Mucosa of descending colon (tissue), 3 donors: ENCODE measurements around the gene SH2D3A. TPM values are rescaled to one million over a fixed set of nuclear protein-coding genes. Genes with fewer than 3 reads are reported as not detected.
"Not testable (repeated sequence)": the region's sequence is repeated elsewhere in the genome, so short reads cannot be mapped to it uniquely, and the experiment has no call there.

Source experiments
- ATAC-seq: fragments of 200-7000 bp; cut with Tn5 transposase; one replicate; pipeline ENCODE4 v1.9.1; 2020; ENCODE audit warnings: mild to moderate bottlenecking, moderate library complexity
- DNase-seq, 3 donors: peaks; one replicate each; pipeline ENCODE4 v3.0.0-alpha.2; 2020
- H3K36me3 ChIP-seq: fragments of 200-600 bp; one replicate; pipeline ENCODE4 v1.8.0; 2021; ENCODE audit warnings: low read depth, mild to moderate bottlenecking
- H3K4me1 ChIP-seq: fragments of 200-600 bp; one replicate; pipeline ENCODE4 v1.8.0; 2021; ENCODE audit warnings: low read depth, mild to moderate bottlenecking
- H3K4me3 ChIP-seq: fragments of 200-600 bp; one replicate; pipeline ENCODE4 v1.8.0; 2021; ENCODE audit warnings: mild to moderate bottlenecking
- H3K9me3 ChIP-seq: fragments of 200-600 bp; one replicate; pipeline ENCODE4 v1.8.0; 2021; ENCODE audit warnings: mild to moderate bottlenecking
- intact Hi-C, 2 donors: fragments of 100-400 bp; cut with DNase I in 1 of 2; cut with micrococcal nuclease in 1 of 2; formaldehyde crosslinking; loops; one replicate each; pipeline versions ENCODE4 v1.11.0 to v1.11.1; 2022; cut with DNase I, micrococcal nuclease
- total RNA-seq, 3 donors: library from RNA; stranded (reverse); fragmentation: NEBNext Ultra II Directional in 2 of 3; extraction: Animal tissue kit (Norgen Biotek cat#: 25700) in 2 of 3; gene quantifications; one replicate each; pipeline versions ENCODE4 v1.2.1 to v1.2.4, GENCODE V29; 2021 to 2023
- TF ChIP-seq, protein P1 (sequence below): fragments of 200-600 bp; IDR thresholded peaks from one replicate; pipeline ENCODE4 v1.8.0; 2022; ENCODE audit warnings: antibody characterized with exemption, mild to moderate bottlenecking
- donor health status: DM: no; HTN: no; CAD: no; lungs with moderate emphysema.
- donor health status: DM: no; HTN: no; CAD: no.
- donor health status: DM: no; HTN: yes; CAD: no.

SH2D3A gene
- total RNA-seq, 3 donors from 2014 or later: 26.4 to 80.5 (median 40.5) TPM

DNA sequence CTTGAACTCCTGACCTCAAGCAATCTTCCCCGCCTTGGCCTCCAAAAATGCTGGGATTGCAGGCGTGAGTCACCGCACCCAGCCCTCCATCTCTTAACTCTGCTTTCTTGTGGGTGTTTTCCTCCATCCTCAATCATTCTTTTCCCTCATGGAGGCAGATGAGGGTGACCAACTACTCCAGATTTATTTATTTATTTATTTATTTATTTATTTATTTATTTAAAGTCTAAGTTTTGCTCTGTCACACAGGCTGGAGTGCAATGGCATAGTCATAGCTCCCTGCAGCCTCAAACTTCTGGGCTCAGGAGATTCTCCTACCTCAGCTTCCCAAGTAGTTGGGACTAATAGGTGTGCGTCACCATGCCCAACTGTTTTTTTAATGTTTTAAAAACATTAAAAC is 20.2 kb upstream of the SH2D3A start:
- DNase-seq (no peak), ATAC-seq (no peak)
- intact Hi-C loops: no loop called here
- no peaks in the 10 kb centered on the region for H3K9me3 ChIP-seq
- TF ChIP-seq, protein P1, sequence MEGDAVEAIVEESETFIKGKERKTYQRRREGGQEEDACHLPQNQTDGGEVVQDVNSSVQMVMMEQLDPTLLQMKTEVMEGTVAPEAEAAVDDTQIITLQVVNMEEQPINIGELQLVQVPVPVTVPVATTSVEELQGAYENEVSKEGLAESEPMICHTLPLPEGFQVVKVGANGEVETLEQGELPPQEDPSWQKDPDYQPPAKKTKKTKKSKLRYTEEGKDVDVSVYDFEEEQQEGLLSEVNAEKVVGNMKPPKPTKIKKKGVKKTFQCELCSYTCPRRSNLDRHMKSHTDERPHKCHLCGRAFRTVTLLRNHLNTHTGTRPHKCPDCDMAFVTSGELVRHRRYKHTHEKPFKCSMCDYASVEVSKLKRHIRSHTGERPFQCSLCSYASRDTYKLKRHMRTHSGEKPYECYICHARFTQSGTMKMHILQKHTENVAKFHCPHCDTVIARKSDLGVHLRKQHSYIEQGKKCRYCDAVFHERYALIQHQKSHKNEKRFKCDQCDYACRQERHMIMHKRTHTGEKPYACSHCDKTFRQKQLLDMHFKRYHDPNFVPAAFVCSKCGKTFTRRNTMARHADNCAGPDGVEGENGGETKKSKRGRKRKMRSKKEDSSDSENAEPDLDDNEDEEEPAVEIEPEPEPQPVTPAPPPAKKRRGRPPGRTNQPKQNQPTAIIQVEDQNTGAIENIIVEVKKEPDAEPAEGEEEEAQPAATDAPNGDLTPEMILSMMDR: no peak
- H3K4me1 ChIP-seq: no peaks in the 10 kb centered on the region
- H3K36me3 ChIP-seq: no peaks in the 10 kb centered on the region
- no peak overlapping the region for H3K4me3 ChIP-seq

DNA sequence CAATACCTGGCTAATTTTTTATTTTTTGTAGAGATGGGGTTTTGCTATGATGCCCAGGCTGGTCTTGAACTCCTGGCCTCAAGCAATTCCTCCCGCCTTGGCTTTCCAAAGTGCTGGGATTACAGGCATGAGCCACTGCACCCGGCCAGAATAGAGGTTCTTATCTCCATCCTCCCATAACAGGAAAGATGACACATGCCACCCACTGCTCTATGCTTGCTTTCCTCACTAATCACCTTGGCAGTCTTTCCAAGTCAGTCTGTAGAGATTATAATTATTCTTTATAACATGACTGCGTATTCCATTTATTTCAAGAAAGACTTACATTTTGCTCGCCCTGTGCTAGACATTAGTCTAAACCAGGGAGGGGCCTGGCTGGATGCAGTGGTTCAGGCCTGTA is 12.0 kb upstream of the SH2D3A start:
- intact Hi-C loops: no loop called here
- H3K4me3 ChIP-seq: no peak overlapping the region
- H3K4me1 ChIP-seq: no peaks in the 10 kb centered on the region
- no peak for ATAC-seq
- DNase-seq: no peak
- TF ChIP-seq, protein P1: no peak
- H3K9me3 ChIP-seq: no peaks in the 10 kb centered on the region
- no peaks in the 10 kb centered on the region for H3K36me3 ChIP-seq

DNA sequence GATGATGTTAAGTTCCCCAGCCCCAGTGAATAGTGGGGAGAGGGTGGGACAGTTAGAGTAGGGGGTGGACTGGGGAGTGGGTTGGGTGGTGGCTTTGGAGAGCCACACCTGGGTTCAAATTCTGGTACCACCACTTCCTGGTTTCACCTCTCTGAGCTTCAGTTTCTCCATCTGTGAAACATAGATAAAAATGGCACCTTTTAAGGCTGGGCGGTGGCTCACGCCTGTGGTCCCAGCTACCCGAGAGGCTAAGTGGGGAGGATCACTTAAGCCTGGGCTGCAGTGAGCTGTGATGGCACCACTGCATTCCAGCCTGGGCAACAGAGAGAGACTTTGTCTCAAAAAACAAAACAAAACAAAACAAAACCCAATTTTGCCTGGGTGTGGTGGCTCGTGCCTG is 11.2 kb upstream of the SH2D3A start:
- H3K9me3 ChIP-seq: no peaks in the 10 kb centered on the region
- DNase-seq (no peak), ATAC-seq (no peak)
- no peak overlapping the region for H3K4me3 ChIP-seq
- TF ChIP-seq, protein P1: no peak
- no peaks in the 10 kb centered on the region for H3K36me3 ChIP-seq
- intact Hi-C loops: no loop called here
- no peaks in the 10 kb centered on the region for H3K4me1 ChIP-seq

DNA sequence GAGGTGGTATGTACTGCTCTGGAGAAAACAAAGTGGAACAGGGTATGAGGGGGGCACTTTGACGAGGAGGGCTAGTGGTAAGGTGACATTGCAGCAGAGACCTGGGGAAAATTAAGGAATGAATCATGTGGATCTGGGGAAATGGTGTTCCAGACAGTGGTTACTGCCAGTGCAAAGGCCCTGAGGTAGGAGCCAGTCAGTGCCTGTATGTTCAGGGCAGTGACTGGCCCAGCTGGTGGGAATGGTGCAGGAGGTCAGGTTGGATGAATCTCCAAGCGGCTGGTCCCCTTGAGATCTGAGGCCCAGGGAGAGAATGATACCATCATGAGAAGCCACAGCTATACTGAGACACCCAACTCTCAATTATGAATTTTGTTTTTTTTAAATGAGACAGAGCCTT is 10.2 kb upstream of the SH2D3A start:
- TF ChIP-seq, protein P1: no peak

DNA sequence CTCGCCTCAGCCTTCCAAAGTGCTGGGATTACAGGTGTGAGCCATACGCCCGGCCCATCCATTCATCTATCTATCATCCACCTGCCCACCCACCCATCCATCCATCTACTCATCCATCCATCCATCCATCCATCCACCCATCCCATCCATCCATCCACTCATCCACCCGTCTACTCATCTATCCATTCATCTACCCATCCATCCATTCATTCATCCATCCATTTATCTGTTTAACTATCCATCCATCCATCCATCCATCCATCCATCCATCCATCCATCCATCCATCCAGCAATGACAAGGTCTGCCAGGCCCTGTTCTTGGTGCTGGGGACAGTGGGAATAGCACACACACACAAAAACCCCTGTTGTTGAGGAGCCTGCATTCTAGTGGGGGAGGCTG is 9.8 kb upstream of the SH2D3A start:
- intact Hi-C loops: no loop called here
- H3K4me3 ChIP-seq: no peak overlapping the region
- ATAC-seq: no peak

More for the DNA sequence above, 10.2 kb upstream of the SH2D3A start:
- intact Hi-C loops: no loop called here
- ATAC-seq (no peak), DNase-seq (no peak)
- Histone ChIP-seq H3K9me3 (no peaks in the 10 kb centered on the region), H3K36me3 (no peaks in the 10 kb centered on the region), H3K4me3 (no peak overlapping the region), H3K4me1 (no peaks in the 10 kb centered on the region)

DNA sequence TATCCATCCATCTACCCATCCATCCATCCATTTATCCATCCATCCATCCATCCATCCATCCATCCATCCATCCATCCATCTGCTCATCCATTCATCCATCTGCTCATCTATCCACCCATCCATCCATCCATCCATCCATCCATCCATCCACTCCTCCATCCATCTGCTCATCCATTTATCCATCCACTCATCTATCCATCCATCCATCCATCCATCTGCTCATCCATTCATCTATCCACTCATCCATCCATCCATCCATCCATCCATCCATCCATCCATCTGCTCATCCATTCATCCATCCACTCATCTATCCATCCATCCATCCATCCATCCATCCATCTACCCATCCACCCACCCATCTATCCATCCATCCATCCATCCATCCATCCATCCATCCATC is 8.8 kb upstream of the SH2D3A start:
- ATAC-seq, H3K9me3 ChIP-seq, DNase-seq, H3K36me3 ChIP-seq, H3K4me1 ChIP-seq, intact Hi-C loops, H3K4me3 ChIP-seq: not testable (repeated sequence)

More for the DNA sequence above, 9.8 kb upstream of the SH2D3A start:
- no peak for DNase-seq
- Histone ChIP-seq H3K36me3 (no peaks in the 10 kb centered on the region), H3K4me1 (no peaks in the 10 kb centered on the region), H3K9me3 (no peaks in the 10 kb centered on the region)
- TF ChIP-seq, protein P1: no peak
